Activated CD8-positive, alpha-beta memory T cell treated with anti-CD3 and anti-CD28 coated beads for 24 hours (primary cell): ENCODE measurements around the gene SSU72.
"Not testable (repeated sequence)": the region's sequence is repeated elsewhere in the genome, so short reads cannot be mapped to it uniquely, and the experiment has no call there.

ENCODE experiments used
- DNase-seq: peaks from one replicate; pipeline ENCODE4 v3.0.0-alpha.2; 2020

SSU72 gene

DNA sequence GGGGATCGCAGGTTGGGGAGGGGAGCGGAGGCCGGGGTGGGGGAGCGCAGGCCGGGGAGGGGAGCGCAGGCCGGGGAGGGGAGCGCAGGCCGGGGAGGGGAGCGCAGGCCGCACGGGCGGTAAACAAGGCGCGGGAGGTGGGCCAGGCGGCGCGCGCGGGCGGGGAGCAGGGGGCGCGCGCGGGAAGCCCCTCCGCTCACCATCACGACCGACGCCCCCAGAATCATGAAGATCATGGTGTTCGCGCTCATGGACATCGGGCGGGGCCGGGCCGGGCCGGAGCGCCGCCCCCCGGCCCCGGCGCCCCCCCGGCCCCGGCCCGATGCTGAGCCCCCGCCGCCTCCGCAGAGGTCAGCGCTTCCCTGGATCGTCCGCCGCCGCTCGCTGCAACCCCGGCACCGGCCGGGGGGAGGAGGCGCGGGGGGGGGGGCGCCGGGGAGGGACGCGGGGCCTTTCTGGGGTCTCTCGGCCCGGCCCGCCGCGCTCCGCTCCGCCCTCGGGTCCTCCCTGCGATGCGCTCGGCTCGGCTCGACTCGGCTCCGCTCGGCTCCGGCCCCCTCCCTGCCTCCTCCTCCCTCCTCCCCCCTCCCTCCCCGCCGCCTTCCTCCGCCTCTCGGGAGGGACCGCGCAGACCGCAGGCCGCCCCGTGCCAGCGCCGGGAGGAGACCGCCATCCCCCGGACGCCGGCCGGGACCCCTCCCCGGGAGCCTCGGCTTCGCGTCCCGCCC is 34.4 kb downstream of the SSU72 start, which contains the start of gene TMEM240:
Gene TMEM240, minus strand, starts transcription at position 535 of the 728 bp plus-strand sequence. Its CDS starts 278 bp downstream, at position 257.
- DNase-seq: peak; percentile 78

DNA sequence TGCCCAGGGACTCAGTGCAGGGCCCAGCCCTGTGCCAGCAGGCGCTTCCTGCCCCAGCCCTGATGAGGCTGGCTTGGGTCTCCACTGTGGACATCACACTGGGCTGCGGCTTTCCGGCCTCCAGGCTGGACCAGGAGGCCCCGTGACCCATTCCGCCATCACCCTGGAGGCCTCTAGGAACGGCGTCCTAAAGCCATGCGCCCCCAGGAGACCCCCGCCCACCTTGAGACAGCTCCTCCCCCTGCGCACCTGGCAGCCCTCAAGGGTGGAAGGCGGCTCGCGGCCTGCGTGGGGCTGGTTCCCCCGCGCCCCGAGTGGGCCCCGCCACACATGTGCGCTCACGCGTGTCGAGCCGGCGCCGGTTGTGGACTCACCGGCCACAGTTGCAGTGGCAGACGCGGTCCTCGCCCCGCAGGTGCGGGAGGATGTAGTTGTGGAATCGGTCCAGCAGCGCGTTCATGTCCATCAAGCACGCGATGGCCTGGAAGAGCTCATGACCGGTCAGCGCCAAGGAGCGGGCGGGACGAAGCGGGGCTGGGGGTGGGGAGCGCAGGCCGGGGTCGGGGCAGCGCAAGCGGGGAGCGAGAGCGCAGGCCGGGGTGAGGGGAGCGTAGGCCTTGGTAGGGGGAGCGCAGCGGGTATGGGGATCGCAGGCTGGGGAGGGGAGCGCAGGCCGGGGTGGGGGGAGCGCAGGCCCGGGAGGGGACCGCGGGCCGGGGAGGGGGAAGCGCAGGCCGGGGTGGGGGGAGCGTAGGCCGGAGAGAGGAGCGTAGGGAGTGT is 35.2 kb downstream of the SSU72 start:
- no peak for DNase-seq

- no peak for DNase-seq
Observed at GRCh38 chr1:1538989-1539309, 35.7 kb downstream of the SSU72 start.

GRCh38 chr1:1538334-1538733 is 36.3 kb downstream of the SSU72 start:
- no peak for DNase-seq

- no peak for DNase-seq
Observed at GRCh38 chr1:1537626-1538250, 36.9 kb downstream of the SSU72 start.

DNA sequence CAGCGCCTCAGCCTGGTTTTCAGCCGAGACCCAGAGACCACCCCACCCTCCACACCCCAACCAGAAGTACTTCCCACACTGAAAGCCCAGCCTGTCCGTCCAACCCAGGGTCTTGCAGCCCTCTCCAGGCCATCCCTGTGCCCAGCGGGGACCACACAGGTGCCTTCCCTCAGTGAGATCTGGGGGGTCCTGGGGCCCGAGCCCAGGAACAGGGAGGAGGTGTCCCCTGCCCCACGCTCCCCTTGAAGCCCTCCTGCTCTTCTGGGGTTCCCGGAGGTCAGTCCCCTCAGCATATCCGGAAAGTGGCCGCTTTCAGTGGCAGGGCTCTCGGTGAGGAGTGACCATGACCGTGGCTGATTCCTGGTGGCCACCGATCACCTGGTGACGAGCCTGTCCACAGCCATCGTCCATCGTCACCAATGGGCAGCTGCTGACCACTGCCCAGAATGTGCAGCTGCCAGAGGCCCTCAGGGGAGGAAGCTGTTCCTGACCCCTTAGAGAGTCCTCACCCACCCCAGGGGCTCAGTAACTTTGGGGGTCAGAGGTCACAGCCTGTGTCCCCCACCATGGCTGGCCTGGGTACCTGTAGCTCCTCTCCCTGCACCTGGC is 37.6 kb downstream of the SSU72 start:
- no peak for DNase-seq

DNA sequence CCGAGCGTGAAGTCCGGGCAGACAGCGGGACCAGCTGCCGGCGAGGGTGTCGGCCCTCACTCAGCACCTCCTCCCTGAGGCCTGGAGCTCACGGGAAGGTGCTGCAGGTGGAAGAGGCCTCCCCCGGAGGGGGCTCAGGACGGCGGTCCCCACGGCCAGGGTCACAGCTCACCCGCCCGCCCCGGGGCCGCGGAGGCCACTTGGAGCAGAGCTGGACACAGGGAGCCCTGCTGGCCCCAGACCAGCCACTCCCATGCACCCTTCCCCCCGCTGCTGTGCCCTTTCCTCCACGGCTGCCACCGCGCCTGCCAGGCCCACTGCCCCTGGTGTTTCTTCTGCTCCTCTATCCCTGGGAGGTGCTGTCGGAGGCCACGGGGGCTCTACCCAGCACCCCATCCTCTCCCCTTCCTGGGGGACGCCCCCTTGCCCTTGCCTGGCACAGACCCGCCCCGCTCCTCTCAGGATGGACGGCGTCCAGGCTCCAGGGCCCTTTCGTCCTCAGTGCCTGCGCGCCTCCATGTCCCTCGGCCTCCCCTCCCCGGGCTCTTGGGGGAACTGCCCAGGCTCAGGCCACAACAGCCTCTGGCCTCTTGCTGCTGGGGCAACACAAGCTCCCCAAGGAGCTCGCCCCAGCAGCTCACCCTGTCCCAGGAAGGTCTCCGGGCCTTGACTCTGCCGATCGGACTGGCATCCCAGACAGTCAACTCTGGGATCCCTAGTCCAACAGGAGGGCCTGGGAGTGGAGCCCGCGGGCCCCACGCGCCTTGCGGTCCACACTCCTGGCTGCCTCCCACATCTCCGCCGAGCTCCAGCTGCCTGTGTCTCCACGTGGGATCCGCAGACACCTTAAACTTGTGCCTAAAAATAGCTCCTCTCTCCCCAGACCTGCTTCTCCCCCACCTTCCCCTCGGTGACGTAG is 38.4 kb downstream of the SSU72 start:
- DNase-seq: no peak

GRCh38 chr1:1535201-1536018 is 39.3 kb downstream of the SSU72 start:
- DNase-seq: no peak

GRCh38 chr1:1534401-1535154 is 40.1 kb downstream of the SSU72 start:
- DNase-seq: no peak

DNA sequence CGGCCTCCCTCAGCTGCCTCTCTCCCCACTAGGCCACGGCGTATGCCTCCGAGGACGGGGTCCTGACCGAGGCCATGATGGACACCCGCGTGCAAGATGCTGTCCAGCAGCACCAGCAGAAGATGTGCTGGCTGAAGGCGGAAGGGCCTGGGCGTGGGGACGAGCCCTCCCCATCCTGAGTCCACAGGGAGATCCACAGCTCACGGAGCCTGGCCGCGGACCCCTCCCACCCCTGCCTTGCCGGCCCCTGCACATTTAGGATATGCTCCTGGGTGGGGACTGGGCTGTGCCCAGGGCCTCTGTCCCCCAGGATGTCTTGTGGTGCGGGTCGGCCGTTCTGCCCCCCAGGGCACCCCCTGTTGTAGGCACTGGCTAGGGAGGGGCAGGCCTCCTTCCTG is 40.8 kb downstream of the SSU72 start:
- DNase-seq: not testable (repeated sequence)

GRCh38 chr1:1533176-1533893 is 41.3 kb downstream of the SSU72 start:
- DNase-seq: not testable (repeated sequence)

GRCh38 chr1:1531947-1532346 is 42.7 kb downstream of the SSU72 start:
- DNase-seq: no peak

- no peak for DNase-seq
Observed at GRCh38 chr1:1529936-1530335, 44.7 kb downstream of the SSU72 start.

GRCh38 chr1:1529321-1529720 is 45.3 kb downstream of the SSU72 start:
- DNase-seq: no peak

- no peak for DNase-seq
Observed at GRCh38 chr1:1528301-1529267, 46.1 kb downstream of the SSU72 start.

GRCh38 chr1:1527092-1527816 is 47.4 kb downstream of the SSU72 start:
- DNase-seq: no peak

- DNase-seq: not testable (repeated sequence)
Observed at GRCh38 chr1:1526476-1526875, 48.2 kb downstream of the SSU72 start.
